EL (cell line): ENCODE measurements around the gene MRPL2.

Experiments
- DNase-seq: peaks from one replicate; pipeline ENCODE4 v3.0.0-alpha.2; 2016

The MRPL2 gene

GRCh38 chr6:43059168-43060033 lies at the start of gene MRPL2, which contains the start of gene KLC4:
MRPL2 (minus strand) TSS chr6:43059434; CDS start chr6:43059381, 53 bp downstream.
KLC4 (plus strand) TSS chr6:43059631; CDS start chr6:43061336, 1,705 bp downstream.
- peak; percentile 99 for DNase-seq

- DNase-seq: no peak
These were observed 48.3 kb upstream of the MRPL2 start for GRCh38 chr6:43107344-43108062.

GRCh38 chr6:43105538-43106222 lies 46.4 kb upstream of the MRPL2 start:
- no peak for DNase-seq

GRCh38 chr6:43103253-43103876 lies 44.1 kb upstream of the MRPL2 start:
- no peak for DNase-seq

GRCh38 chr6:43101497-43101896 lies 42.3 kb upstream of the MRPL2 start:
- DNase-seq: no peak

DNA sequence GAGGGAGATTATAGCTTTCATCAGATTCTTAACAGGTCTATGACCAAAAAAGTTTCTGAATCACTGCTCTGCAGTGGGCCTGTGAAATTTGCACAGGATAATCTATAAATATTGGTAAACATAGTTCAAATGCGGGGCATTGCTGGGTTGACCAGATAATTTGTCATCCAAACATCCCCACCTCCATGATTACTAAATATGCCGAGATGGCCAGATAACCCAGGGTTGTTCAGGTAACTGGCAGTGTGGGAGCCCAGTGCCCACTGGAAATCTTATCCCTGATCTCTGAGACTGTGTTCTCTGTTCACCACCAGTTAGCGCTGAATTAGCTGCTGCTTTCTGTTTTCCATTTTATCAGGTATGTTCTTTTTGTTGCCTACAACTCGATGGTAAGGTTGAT lies 38.3 kb upstream of the MRPL2 start:
- no peak for DNase-seq

- DNase-seq: no peak
These were observed 37.9 kb upstream of the MRPL2 start for GRCh38 chr6:43097098-43097489.

DNA sequence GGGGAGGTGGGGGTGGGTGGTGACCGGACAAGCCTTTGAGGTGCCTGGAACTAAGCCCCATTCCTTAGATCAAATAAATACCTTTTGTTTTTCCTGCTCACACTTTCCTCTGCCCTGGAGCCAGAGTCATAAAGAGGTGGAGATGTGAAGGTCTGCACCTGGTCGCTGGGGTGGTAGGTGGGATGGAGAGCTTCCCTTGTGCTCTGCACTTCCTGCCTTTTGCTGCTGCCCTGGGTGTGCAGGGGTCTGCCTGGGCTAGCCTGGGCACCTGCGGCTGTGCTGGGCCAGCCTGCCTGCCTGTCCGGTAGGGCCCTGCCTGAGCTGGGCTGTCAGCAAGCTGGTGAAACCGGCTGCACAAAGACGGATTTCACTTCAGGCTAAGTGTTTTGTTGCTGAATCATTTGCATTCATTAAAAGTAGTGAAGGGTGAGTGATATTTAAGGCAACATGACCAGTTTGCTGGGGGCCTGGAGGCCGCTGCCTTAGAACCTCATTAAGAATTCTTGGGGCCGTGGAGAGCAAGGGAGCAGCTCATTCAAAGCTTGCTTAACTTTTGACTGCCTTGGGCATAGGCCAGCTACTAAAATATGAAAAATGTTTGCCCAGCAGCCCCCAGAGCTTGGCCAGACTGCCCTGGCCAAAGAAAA lies 37.3 kb upstream of the MRPL2 start:
- DNase-seq: peak; percentile 96

- no peak for DNase-seq
These were observed 36.7 kb upstream of the MRPL2 start for GRCh38 chr6:43095939-43096338.

GRCh38 chr6:43093436-43094289 lies 34.4 kb upstream of the MRPL2 start:
- peak; percentile 88 for DNase-seq

GRCh38 chr6:43092635-43093034 lies 33.4 kb upstream of the MRPL2 start:
- no peak for DNase-seq

GRCh38 chr6:43091436-43091991 lies 32.3 kb upstream of the MRPL2 start:
- DNase-seq: no peak

DNA sequence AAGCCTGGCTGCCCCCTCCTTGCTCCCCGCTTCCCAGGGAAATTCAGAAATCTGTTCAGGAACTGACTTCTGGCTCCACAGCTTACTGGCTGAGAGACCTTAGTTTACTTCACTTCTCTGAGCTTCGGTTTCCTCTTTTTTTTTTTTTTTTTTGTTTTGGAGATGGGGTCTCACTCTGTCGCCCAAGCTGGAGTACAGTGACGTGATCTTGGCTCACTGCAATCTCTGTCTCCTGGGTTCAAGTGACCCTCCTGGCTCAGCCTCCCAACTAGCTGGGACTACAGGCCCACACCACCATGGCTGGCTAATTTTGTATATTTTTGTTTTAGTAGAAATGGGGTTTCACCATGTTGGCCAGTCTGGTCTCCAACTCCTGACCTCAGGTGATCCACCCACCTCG lies 31.8 kb upstream of the MRPL2 start:
- no peak for DNase-seq

- no peak for DNase-seq
These were observed 31.3 kb upstream of the MRPL2 start for GRCh38 chr6:43090559-43090956.

DNA sequence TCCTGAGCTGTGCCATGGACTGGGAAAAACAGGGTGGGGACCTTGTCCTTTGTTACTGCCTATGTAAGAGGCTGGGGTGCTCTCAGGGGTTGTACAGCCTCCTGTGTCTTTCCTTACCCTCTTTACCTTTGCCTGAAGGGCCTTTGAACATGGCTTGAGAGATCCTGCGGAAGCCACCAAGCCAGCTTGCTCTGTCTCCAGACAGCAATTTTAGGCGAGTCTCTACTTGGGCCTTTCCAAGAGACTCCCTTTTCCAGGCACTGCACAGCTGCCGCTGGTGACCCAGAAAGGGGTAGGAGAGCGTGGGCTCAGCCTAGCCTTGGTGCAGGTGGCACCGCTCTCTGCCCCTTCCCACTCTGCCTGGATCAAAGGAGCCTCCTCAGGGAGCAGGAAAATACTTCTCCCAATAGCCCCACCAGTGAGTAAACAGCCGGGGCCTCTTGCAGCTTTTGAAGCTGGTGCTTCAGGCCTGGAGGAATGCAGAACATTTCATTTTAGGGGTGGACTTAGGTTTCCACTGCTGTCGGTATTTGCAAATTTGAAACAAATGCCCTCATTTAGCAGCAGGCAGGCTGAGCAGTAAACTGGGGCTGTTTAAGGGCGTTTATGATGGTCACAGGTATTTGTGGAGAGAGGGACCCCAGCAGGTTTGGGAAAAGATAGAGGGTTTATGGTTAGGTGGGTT lies 30.8 kb upstream of the MRPL2 start:
- no peak for DNase-seq

DNA sequence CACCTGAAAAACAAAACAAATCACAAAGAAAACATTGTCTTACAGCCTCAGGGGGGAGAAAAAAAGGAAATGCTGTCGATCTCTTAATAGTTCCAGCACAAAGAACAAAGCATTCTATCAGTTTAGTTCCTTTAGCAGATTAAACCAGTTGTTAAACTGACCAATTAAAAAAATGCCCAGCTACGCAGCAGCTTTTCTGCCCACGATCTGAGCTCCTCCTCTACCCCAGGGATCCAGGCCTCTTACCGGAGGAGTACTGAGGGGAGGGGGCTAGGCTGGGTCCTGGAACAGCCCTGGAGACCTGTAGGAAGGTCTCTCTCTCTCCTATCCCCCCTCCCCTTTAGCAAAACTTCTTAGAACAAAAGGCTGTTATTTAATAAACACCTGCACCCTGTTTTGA lies 30.2 kb upstream of the MRPL2 start:
- DNase-seq: no peak

- DNase-seq: no peak
These were observed 29.4 kb upstream of the MRPL2 start for GRCh38 chr6:43088654-43089056.

DNA sequence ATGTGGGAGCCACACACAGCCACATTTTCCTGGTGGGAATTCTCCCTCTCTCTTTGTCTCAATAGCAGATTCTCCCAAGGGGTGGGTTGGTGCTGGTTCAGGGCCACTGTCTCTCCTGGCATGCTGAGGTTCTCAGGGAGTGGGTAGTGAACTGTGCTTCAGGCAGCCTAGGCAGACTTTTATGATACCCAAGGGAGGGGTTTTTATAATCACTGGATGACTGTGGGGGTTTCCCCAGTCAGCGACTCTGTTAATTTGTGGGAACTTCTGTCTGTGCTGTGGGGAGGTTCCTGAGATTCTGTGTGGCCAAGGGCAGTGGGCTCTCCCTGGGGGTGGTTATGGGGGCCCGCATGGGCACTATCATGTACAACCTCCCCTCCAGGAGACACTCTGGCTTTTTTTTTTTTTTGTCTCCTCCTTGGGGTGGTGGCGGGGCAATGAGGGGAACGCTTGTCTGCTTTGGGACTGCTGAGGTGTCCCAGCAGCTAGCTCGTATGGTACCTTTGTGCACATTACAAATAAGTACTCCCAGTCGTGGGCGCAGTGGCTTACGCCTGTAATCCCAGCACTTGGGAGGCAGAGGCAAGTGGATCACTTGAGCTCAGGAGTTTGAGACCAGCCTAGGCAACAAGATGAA lies 26.9 kb upstream of the MRPL2 start:
- no peak for DNase-seq

DNA sequence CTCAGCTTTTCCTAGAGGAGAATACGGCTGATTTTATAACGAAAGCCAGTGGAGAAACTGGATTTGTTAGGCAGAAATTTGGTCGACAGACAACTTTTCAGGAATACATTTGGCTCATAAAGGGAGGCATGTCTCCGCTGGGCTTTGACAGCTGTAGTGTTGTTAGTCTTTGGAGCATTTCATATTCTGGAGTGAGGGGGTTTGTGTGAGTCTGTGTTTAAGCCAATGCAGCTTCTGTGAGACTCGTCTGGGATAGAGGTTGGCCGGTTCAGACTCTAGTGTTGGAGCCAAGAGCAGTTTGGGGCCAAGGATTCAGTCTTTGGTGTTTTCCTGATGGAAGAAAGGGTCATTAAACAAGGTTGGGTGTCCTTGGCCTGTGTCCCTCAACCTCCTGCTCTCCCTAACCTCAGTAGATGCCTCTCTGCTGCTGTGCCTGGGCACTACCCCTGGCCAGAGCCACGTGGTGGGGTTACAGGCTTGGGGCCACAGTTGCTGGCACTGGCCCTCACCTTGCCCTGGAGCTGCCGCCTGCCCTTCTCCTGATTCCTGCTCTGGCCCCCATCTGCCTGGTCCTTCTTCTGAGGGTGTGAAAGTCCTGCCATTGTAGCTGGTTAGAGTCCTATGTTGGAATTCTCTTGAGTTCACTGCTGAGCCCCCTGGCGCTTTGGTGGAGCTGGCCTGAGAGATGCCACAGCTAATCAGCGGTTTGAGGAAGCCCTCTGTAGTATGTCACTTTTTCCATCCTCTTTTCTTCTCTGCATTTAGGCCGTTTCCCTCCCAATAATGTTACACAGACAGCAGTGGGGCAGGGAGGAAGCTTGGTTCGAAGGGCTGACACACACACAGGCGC lies 23.8 kb upstream of the MRPL2 start:
- DNase-seq: no peak
